Measurements from ENCODE around the gene CDC42SE1. TPM values are rescaled to one million over a fixed set of nuclear protein-coding genes. Genes with fewer than 3 reads are reported as not detected.
A peak's percentile ranks its signal among the peaks of the same experiment; 100 is the strongest.

Gene CDC42SE1
- total RNA-seq, 2 experiments from 2014 or later = 128 TPM

DNA sequence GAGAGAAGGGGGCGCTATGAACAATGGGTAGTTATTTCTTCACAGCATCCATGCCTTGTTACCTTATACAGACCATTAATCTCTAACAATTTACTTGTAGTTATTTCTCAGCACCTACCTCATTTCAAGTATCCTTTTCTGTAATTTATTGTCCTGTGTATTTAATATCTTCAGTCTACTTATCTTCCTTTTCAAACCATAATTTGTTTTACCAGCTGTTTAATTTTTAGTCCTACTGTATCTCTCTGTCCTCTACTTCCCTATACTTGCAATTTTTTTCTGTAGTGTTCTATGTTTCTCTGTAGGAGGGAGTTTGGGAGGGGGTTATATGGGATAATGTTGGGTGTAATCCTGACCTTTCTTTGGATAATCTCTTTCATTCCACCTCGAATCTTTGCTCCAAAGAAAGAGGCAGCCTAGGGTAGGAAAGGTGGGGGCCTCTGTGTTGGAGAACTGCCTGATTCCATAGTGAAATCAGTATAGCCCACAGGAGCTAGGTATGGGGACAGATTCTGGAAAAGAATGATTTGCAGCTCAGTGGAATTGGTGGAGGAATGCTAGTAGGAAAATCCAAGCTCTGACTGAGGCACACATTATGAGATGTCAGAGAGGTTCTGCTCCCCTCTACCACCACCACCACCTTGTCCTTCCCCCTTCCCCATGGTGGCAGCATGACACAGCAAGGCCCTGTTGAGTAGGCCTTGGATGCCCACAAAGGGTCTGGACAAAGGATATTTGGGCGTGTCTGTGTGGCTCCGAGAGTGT lies 1.4 kb upstream of the CDC42SE1 start:
- H3K4me3 Mint-ChIP-seq = peak overlapping the region; percentile 96
- H3K9me3 Mint-ChIP-seq = no peaks in the 10 kb centered on the region
- H3K27me3 Mint-ChIP-seq = no peaks in the 10 kb centered on the region
- H3K36me3 Mint-ChIP-seq = peaks cover 32% of the 10 kb centered on the region
- H3K27ac Mint-ChIP-seq = peak overlapping the region; percentile 95
- no peak for DNase-seq
- H3K4me1 Mint-ChIP-seq = peaks cover 43% of the 10 kb centered on the region

DNA sequence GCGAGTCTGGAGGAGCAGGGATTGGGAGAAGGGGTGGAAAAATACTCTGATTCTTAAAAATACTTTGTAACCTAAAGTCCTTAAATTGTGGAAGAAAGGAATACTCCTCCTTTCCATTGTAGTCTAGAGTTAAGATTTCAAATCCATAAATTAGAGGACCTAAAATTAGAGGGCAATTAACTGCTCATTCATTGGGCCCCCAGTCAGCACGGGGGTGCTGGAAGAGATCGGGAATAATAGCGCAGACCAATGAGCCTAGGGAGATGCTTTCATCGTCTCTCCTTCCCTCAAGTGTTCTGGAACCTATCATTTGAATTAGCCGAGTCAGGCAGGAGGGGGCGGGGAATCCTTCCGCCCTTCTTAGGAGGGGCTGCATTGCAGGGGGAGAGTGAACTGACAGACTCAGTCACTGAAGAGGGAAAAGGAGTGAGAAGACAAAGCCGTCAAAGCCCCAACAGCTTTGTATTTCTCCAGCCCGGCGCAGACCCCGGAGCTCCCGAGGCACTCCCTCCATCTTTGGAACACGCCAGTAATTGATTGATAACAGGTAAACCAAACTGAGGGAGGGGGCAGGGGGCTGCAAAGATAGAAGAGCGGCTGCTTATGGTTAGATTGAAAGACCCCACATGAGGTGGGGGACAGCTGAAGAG lies 710 bp upstream of the CDC42SE1 start, which contains the start of gene MLLT11:
Gene MLLT11 (plus strand): TSS at position 391 of the 650 bp plus-strand sequence. CDS start 6,828 bp downstream, outside the sequence.
- H3K36me3 Mint-ChIP-seq = peaks cover 40% of the 10 kb centered on the region
- H3K27me3 Mint-ChIP-seq = no peaks in the 10 kb centered on the region
- H3K27ac Mint-ChIP-seq = peak within 1 kb of the TSS; percentile 95
- DNase-seq = peak; percentile 38
- H3K9me3 Mint-ChIP-seq = no peaks in the 10 kb centered on the region
- peak within 1 kb of the TSS; percentile 96 for H3K4me3 Mint-ChIP-seq
- peaks cover 50% of the 10 kb centered on the region for H3K4me1 Mint-ChIP-seq

DNA sequence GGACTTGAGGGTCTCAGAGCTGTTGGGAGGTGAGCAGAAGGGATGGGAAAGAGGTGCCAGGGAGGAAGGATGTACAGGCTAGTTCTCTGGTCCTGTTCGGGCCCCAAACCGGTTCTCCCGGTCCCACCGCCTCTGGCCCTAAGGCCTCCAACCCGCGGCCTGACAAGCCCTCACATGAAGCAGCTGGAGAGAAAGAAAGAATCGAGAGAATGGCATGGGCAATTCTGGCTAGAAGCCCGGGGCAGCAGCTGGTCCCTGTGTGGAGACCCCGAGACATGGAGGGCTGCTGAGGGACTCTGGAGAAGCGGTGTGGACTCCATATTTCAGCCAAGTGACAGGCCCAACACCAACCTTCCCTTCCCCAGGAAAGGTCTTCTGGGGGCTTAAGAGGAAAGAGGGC lies 730 bp downstream of the CDC42SE1 start:
- no peaks in the 10 kb centered on the region for H3K9me3 Mint-ChIP-seq

DNA sequence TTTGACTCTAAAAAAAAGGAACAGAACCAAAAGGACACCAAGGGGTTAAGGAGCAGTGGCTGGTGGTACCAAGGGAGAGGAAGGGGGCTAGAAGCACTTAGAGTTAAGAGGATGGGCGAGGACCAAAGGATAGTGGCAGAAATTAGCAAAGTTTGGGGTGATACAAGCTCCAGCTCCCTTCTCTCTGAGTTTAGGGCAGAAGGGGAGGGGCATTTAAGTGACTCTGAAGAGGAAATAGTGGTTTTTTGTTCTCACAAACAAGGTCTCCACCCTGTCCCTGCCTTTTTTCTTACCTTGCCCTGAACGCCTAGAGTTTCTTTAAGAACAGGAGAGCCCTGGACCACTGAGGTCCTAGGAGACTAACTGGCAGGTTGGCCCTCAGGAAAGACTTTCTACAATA lies 3.3 kb downstream of the CDC42SE1 start:
- Mint-ChIP-seq H3K9me3 (no peaks in the 10 kb centered on the region), H3K4me3 (peak overlapping the region; percentile 96), H3K27ac (peak overlapping the region; percentile 95), H3K36me3 (peaks cover 68% of the 10 kb centered on the region), H3K4me1 (peaks cover 56% of the 10 kb centered on the region), H3K27me3 (no peaks in the 10 kb centered on the region)
- DNase-seq = no peak

More for the DNA sequence above, 730 bp downstream of the CDC42SE1 start:
- Mint-ChIP-seq H3K4me3 (peak overlapping the region; percentile 96), H3K4me1 (peaks cover 58% of the 10 kb centered on the region), H3K27ac (peak overlapping the region; percentile 95), H3K36me3 (peaks cover 53% of the 10 kb centered on the region), H3K27me3 (no peaks in the 10 kb centered on the region)
- no peak for DNase-seq

DNA sequence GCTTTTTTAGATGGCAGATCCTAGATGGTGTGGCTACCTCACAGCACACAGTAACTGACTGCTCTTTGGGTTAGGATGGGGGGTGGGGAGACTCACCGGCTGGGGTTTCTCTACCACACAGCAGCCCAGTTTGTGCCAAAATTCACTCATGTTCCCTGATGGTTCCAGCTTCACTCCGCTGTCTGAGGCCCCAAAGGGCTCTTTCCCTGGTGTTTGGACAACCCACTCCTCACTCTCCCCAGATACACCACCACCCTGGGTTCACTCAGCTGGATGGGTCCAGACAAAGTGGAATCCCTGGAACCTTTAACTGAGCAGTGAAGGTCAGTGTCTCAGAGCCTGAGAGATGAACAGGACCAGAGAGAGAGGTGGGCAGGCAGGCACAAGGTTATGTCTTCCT lies 3.8 kb downstream of the CDC42SE1 start:
- Mint-ChIP-seq H3K9me3 (no peaks in the 10 kb centered on the region), H3K4me3 (peak overlapping the region; percentile 96), H3K36me3 (peaks cover 68% of the 10 kb centered on the region), H3K4me1 (peaks cover 54% of the 10 kb centered on the region), H3K27ac (peak overlapping the region; percentile 95), H3K27me3 (no peaks in the 10 kb centered on the region)
- no peak for DNase-seq

DNA sequence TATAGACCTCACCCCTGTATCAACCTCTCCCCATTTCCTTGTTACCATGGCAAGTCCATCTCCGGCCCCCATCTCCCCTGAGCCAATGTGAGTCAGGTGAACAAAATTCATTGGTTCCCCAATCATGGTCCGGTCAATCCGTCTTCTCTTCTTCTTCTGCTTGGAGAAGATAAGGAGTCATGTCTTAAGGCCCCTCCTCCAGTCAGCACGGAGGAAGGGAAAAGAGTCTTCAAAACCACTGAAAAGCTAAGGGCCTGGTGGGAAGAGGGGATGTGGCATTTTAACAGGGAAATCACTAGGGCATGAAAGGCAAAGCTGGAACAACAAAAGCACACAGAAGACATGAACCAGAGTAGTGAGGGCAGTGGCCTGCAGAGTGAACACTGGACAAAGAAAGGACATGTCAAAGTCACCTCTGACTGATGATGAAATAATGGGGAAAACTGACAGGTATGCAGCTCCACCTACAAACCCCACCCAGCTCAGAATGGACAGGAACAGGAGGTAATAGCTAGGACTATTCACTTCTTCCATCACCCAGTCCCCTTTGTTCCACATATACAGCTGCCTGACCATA lies 4.4 kb downstream of the CDC42SE1 start:
- Mint-ChIP-seq H3K9me3 (no peaks in the 10 kb centered on the region), H3K4me1 (peaks cover 53% of the 10 kb centered on the region), H3K27me3 (no peaks in the 10 kb centered on the region), H3K27ac (peak overlapping the region; percentile 95), H3K36me3 (peaks cover 70% of the 10 kb centered on the region), H3K4me3 (peak overlapping the region; percentile 32)
- no peak for DNase-seq

DNA sequence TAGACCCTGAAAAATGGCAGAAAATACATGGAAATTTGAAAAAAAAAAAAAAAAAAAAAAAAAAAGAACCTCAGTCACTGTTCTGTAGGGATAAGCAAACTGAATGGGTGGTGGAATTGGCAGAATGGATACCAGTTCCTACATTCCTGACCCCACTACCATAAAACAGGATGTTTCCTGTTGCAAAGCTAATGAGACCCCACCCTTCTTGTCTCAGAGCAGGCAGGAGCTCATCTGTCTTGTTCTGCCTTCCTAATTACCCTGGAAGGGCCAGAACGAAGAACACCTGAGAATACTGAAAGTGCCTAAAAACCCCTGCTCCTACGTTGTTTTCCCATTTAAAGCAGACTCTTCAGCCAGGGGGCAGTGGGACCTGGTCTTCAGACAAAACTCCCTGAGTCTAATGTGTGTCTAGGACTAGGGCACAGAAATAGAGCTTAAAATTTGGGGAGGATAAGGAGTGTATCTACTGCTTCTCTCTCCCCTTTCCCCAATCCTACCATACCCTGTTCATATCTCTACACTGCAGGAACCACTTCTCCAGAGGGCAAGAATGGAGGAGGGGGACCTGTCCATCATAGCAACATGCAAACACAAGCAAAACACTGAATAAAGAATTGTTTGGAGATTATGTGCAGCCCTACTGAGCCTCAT lies 7.9 kb downstream of the CDC42SE1 start:
- no peak for DNase-seq
- peaks cover 58% of the 10 kb centered on the region for H3K4me1 Mint-ChIP-seq
- H3K27ac Mint-ChIP-seq = peak overlapping the region; percentile 32
- no peaks in the 10 kb centered on the region for H3K27me3 Mint-ChIP-seq
- H3K9me3 Mint-ChIP-seq = no peaks in the 10 kb centered on the region
- H3K36me3 Mint-ChIP-seq = peaks cover 48% of the 10 kb centered on the region
- H3K4me3 Mint-ChIP-seq = no peak overlapping the region

DNA sequence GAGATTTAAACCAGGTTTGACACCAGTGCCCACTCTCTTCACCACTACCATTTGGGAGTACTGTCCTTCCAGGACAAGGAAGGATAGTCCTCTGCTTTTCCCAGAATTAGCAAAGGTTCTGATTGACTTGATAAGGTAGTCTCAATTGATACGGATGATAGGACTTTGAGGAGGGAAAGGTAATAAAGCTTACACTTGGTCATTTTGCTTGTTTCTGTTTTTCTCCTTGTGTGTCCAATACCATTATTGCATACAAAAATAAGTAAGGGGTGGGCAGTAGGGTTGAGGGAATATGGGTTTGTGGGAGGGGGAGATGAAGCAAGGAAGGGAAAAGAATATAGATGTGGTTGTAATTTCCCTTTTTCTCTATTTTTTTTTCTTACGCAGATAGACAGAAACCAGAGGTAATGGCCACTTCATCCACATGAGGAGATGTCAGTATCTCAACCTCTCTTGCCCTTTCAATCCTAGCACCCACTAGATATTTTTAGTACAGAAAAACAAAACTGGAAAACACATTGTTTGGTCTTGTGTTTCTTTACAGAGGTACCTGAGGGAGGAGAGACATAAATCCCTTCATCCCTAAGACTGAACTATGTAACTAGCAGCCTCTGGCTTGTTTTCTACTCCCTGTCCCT lies 9.3 kb downstream of the CDC42SE1 start:
- Mint-ChIP-seq H3K27me3 (no peaks in the 10 kb centered on the region), H3K36me3 (peaks cover 35% of the 10 kb centered on the region), H3K4me1 (peaks cover 53% of the 10 kb centered on the region), H3K27ac (peak overlapping the region; percentile 30), H3K9me3 (no peaks in the 10 kb centered on the region), H3K4me3 (no peak overlapping the region)
- no peak for DNase-seq

DNA sequence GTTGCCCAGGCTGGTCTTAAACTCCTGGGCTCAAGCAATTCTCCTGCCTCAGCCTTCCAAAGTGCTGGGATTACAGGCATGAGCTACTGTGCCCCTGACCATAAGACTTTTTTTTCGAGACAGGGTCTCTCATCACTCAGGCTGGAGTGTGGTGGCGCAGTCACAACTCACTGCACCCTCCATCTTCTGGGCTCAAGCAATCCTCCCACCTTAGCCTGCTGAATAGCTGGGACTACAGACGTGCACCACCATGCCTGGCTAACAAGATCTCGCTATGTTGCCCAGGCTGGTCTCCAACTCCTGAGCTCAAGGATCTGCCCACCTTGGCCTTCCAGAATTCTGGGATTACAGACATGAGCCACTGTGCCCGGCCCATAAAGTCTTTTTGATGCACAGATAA lies 10.0 kb downstream of the CDC42SE1 start:
- Mint-ChIP-seq H3K27me3 (no peaks in the 10 kb centered on the region), H3K27ac (peak overlapping the region; percentile 64), H3K4me3 (no peak overlapping the region), H3K9me3 (no peaks in the 10 kb centered on the region), H3K4me1 (peaks cover 47% of the 10 kb centered on the region), H3K36me3 (peaks cover 28% of the 10 kb centered on the region)
- no peak for DNase-seq

DNA sequence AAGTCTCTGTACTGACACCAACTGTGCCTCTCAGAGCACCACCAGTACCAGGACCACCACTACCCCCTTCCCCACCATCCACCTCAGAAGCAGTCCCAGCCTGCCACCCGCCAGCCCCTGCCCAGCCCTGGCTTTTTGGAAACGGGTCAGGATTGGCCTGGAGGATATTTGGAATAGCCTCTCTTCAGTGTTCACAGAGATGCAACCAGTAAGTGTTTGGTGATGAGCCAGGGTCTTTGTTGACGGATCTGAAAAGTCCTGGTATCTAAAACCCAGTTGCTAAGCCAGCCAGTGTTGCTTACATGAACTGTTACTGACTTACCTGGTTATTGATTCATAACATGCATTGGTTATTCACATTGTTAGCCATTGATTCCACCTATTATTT lies 10.8 kb downstream of the CDC42SE1 start:
- peaks cover 20% of the 10 kb centered on the region for H3K36me3 Mint-ChIP-seq
- H3K4me1 Mint-ChIP-seq = peaks cover 44% of the 10 kb centered on the region
- no peak for DNase-seq
- peak overlapping the region; percentile 93 for H3K27ac Mint-ChIP-seq
- no peaks in the 10 kb centered on the region for H3K9me3 Mint-ChIP-seq
- peak overlapping the region; percentile 90 for H3K4me3 Mint-ChIP-seq
- no peaks in the 10 kb centered on the region for H3K27me3 Mint-ChIP-seq

DNA sequence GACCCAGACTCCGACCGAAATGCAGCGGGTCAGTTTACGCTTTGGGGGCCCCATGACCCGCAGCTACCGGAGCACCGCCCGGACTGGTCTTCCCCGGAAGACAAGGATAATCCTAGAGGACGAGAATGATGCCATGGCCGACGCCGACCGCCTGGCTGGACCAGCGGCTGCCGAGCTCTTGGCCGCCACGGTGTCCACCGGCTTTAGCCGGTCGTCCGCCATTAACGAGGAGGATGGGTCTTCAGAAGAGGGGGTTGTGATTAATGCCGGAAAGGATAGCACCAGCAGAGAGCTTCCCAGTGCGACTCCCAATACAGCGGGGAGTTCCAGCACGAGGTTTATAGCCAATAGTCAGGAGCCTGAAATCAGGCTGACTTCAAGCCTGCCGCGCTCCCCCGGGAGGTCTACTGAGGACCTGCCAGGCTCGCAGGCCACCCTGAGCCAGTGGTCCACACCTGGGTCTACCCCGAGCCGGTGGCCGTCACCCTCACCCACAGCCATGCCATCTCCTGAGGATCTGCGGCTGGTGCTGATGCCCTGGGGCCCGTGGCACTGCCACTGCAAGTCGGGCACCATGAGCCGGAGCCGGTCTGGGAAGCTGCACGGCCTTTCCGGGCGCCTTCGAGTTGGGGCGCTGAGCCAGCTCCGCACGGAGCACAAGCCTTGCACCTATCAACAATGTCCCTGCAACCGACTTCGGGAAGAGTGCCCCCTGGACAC lies 11.3 kb downstream of the CDC42SE1 start:
- Mint-ChIP-seq H3K27ac (peak overlapping the region; percentile 93), H3K4me3 (peak overlapping the region; percentile 90), H3K9me3 (no peaks in the 10 kb centered on the region), H3K27me3 (no peaks in the 10 kb centered on the region), H3K36me3 (peaks cover 19% of the 10 kb centered on the region), H3K4me1 (peaks cover 47% of the 10 kb centered on the region)
- DNase-seq = peak; percentile 68

DNA sequence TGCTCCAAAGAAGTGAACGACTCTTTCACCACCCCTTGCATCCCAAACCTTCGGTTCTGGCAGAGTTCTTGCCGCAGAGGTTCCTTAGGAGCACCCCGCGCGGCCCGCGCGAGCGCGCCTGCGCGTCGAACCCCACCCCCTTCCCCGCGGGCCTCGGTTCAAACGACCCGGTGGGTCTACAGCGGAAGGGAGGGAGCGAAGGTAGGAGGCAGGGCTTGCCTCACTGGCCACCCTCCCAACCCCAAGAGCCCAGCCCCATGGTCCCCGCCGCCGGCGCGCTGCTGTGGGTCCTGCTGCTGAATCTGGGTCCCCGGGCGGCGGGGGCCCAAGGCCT lies 11.9 kb downstream of the CDC42SE1 start, which contains the start of gene C1orf56:
Gene C1orf56 (plus strand): TSS at position 161 of the 334 bp plus-strand sequence. CDS start 97 bp downstream, at position 258.
- H3K36me3 Mint-ChIP-seq = peaks cover 16% of the 10 kb centered on the region
- no peaks in the 10 kb centered on the region for H3K27me3 Mint-ChIP-seq
- H3K27ac Mint-ChIP-seq = peak within 1 kb of the TSS; percentile 93
- peak within 1 kb of the TSS; percentile 90 for H3K4me3 Mint-ChIP-seq
- DNase-seq = peak; percentile 69
- no peaks in the 10 kb centered on the region for H3K9me3 Mint-ChIP-seq
- H3K4me1 Mint-ChIP-seq = peaks cover 48% of the 10 kb centered on the region

DNA sequence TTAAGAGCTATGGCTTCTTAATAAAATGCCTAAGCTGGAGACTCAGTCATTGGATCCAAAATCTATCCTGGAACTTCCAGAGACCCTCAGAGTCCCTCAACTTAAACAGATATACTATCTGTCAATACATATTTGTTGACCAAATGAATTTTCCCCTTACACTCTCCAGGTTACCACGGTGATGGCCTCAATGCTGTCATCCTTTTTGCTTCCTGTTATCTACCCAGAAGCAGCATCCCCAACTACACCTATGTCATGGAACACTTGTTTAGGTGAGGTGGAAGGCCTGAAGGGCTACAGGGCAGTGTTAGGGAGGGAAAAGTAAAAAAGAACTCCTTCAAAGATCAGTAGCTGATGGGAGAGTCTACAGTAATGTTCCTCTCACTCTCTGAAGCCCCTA lies 16.3 kb downstream of the CDC42SE1 start:
- H3K9me3 Mint-ChIP-seq = no peaks in the 10 kb centered on the region
- no peaks in the 10 kb centered on the region for H3K36me3 Mint-ChIP-seq
- H3K27me3 Mint-ChIP-seq = no peaks in the 10 kb centered on the region
- H3K4me1 Mint-ChIP-seq = peaks cover 22% of the 10 kb centered on the region
- DNase-seq = peak; percentile 21
- no peak overlapping the region for H3K4me3 Mint-ChIP-seq
- no peak overlapping the region for H3K27ac Mint-ChIP-seq

DNA sequence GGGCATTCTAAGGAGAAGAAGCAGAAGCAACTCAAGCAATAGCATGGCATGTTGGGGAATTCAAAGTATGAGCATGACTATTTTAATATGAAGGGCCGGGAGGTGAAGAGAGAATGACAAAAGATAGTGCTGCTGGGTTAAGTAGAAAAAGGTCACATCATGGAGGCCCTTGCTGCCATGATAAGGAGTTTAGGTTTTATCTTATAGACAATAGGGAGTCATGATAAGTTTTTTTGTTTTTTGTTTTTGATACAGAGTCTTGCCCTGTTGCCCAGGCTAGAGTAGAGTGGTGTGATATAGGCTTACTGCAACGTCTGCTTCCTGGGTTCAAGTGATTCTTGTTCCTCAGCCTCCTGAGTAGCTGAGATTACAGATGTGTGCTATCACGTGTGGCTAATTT lies 19.9 kb downstream of the CDC42SE1 start:
- no peak overlapping the region for H3K27ac Mint-ChIP-seq
- DNase-seq = no peak

More for the DNA sequence above, 19.9 kb downstream of the CDC42SE1 start:
- Mint-ChIP-seq H3K4me1 (peaks cover 6% of the 10 kb centered on the region), H3K27me3 (no peaks in the 10 kb centered on the region), H3K9me3 (no peaks in the 10 kb centered on the region), H3K36me3 (no peaks in the 10 kb centered on the region), H3K4me3 (no peak overlapping the region)
